CD4-positive, alpha-beta T cell treated with Interleukin-15 for 1 hour (primary cell): ENCODE results near the gene SNRPD3.
"Not testable (repeated sequence)": the region's sequence is repeated elsewhere in the genome, so short reads cannot be mapped to it uniquely, and the experiment has no call there.

Source experiments
- DNase-seq: peaks from one replicate; pipeline ENCODE4 v3.0.0-alpha.2; 2020

Gene SNRPD3

GRCh38 chr22:24593559-24593835 is 37.7 kb downstream of the SNRPD3 start:
- DNase-seq: not testable (repeated sequence)

- DNase-seq: no peak
Measured at GRCh38 chr22:24593836-24594568, 38.2 kb downstream of the SNRPD3 start.

- no peak for DNase-seq
Measured at GRCh38 chr22:24594569-24595120, 38.8 kb downstream of the SNRPD3 start.

GRCh38 chr22:24595228-24595627 is 39.4 kb downstream of the SNRPD3 start:
- no peak for DNase-seq

GRCh38 chr22:24595863-24596262 is 40.1 kb downstream of the SNRPD3 start:
- DNase-seq: no peak

GRCh38 chr22:24597076-24597475 is 41.3 kb downstream of the SNRPD3 start:
- not testable (repeated sequence) for DNase-seq

GRCh38 chr22:24599514-24599913 is 43.7 kb downstream of the SNRPD3 start:
- DNase-seq: no peak

- DNase-seq: not testable (repeated sequence)
Measured at GRCh38 chr22:24599958-24600715, 44.3 kb downstream of the SNRPD3 start.

- DNase-seq: peak; percentile 57
Measured at GRCh38 chr22:24601217-24602104, 45.7 kb downstream of the SNRPD3 start.

- not testable (repeated sequence) for DNase-seq
Measured at GRCh38 chr22:24602105-24602749, 46.4 kb downstream of the SNRPD3 start.

GRCh38 chr22:24602847-24603769 is 47.3 kb downstream of the SNRPD3 start, which contains the start of gene GGT1:
Gene GGT1 (plus strand): TSS chr22:24603193. CDS start chr22:24611082, 7,889 bp downstream.
- not testable (repeated sequence) for DNase-seq

- not testable (repeated sequence) for DNase-seq
Measured at GRCh38 chr22:24603770-24604629, 48.2 kb downstream of the SNRPD3 start.

GRCh38 chr22:24606340-24606739 is 50.5 kb downstream of the SNRPD3 start:
- DNase-seq: not testable (repeated sequence)

GRCh38 chr22:24607429-24607983 is 51.7 kb downstream of the SNRPD3 start:
- peak; percentile 79 for DNase-seq

- not testable (repeated sequence) for DNase-seq
Measured at GRCh38 chr22:24608327-24608726, 52.5 kb downstream of the SNRPD3 start.

- not testable (repeated sequence) for DNase-seq
Measured at GRCh38 chr22:24609888-24610287, 54.1 kb downstream of the SNRPD3 start.

- not testable (repeated sequence) for DNase-seq
Measured at GRCh38 chr22:24614794-24615193, 59.0 kb downstream of the SNRPD3 start.

- DNase-seq: not testable (repeated sequence)
Measured at GRCh38 chr22:24621244-24621643, 65.4 kb downstream of the SNRPD3 start.

GRCh38 chr22:24622596-24622995 is 66.8 kb downstream of the SNRPD3 start:
- not testable (repeated sequence) for DNase-seq
